Uterus (tissue), 4 donors: ENCODE results near the gene IER3. TPM values are rescaled to one million over a fixed set of nuclear protein-coding genes. Genes with fewer than 3 reads are reported as not detected.
"Not testable (repeated sequence)": the region's sequence is repeated elsewhere in the genome, so short reads cannot be mapped to it uniquely, and the experiment has no call there.

Experiments used
- DNase-seq, 2 donors: peaks; one replicate each; pipeline ENCODE4 v3.0.0-alpha.2; 2019 to 2020
- H3K27ac ChIP-seq, 2 donors: fragments of 200-600 bp; sonication (generic); 1 replicate in 1 of 2; 2 replicates in 1 of 2; pipeline ENCODE4 v1.5.1; 2016 to 2018
- H3K27me3 ChIP-seq, 2 donors: fragments of 200-600 bp; sonication (generic); one replicate each; pipeline ENCODE4 v1.5.1; 2018 to 2019; ENCODE audit warnings: control low read depth in 1 of 2
- H3K36me3 ChIP-seq, 2 donors: fragments of 200-600 bp; sonication (generic); one replicate each; pipeline ENCODE4 v1.5.1; 2019; ENCODE audit warnings: control low read depth in 1 of 2
- H3K4me1 ChIP-seq, 2 donors: fragments of 200-600 bp; sonication (generic); one replicate each; pipeline ENCODE4 v1.5.1; 2018 to 2019; ENCODE audit warnings: control low read depth in 1 of 2
- H3K4me3 ChIP-seq, 2 donors: fragments of 200-600 bp; sonication (generic); 1 replicate in 1 of 2; 2 replicates in 1 of 2; pipeline ENCODE4 v1.5.1; 2018 to 2019; ENCODE audit warnings: mild to moderate bottlenecking in 1 of 2
- H3K9me3 ChIP-seq, 2 donors: fragments of 200-600 bp; sonication (generic); one replicate each; pipeline ENCODE4 v1.5.1; 2019; ENCODE audit warnings: control low read depth in 1 of 2
- POLR2A ChIP-seq, 2 donors: fragments of 450-650 bp; IDR thresholded peaks; one replicate each; pipeline ENCODE4 v1.6.1; 2016; ENCODE audit warnings: antibody characterized with exemption in 2 of 2, mild to moderate bottlenecking in 1 of 2, moderate library complexity in 1 of 2
- intact Hi-C: fragments of 100-400 bp; cut with DNase I; formaldehyde crosslinking; loops from one replicate; pipeline ENCODE4 v1.15.1; 2023; ENCODE audit warnings: low total_unique reads
- total RNA-seq, 4 donors: library from RNA; depleted of rRNA in 3 of 4; stranded (reverse); fragments of >200 nt in 3 of 4; gene quantifications; one replicate each; pipeline versions ENCODE4 v1.1.0 to v1.2.4, GENCODE V29; 2014 to 2023
- TF ChIP-seq, protein P1 (sequence below), 4 experiments: fragments of 200-600 bp in 2 of 4; fragments of 450-650 bp in 2 of 4; sonication (generic) in 2 of 4; IDR thresholded peaks; one replicate each; pipeline ENCODE4 v1.5.1; 2016 to 2019; ENCODE audit warnings: antibody characterized with exemption in 4 of 4, mild to moderate bottlenecking in 2 of 4, moderate library complexity in 1 of 4
- donor health status: DM: yes; HTN: yes; CAD: no.

Gene IER3
- total RNA-seq, 4 donors from 2014 or later: 0.88 to 23.8 (median 10.4) TPM

DNA sequence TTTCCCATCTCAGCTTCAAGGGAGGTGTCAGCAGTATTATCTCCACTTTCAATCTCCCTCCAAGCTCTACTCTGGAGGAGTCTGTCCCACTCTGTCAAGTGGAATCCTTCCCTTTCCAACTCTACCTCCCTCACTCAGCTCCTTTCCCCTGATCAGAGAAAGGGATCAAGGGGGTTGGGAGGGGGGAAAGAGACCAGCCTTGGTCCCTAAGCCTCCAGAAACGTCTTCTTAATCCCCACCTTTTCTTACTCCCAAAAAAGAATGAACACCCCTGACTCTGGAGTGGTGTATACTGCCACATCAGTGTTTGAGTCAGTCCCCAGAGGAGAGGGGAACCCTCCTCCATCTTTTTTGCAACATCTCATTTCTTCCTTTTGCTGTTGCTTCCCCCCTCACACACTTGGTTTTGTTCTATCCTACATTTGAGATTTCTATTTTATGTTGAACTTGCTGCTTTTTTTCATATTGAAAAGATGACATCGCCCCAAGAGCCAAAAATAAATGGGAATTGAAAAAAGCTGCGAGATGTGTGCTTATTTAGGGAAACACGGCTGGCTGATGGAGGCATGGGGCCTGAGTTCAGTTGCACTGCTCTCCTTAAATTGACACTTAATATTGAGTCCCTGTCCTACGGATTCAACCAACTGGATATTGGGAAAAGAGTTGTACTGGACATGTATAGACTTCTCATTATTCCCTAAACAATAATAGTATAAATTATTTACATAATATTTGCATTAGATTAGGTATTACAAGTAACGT lies 19.3 kb downstream of the IER3 start:
- TF ChIP-seq POLR2A (IDR thresholded peaks at IDR 0.05): no peak
- TF ChIP-seq, protein P1, sequence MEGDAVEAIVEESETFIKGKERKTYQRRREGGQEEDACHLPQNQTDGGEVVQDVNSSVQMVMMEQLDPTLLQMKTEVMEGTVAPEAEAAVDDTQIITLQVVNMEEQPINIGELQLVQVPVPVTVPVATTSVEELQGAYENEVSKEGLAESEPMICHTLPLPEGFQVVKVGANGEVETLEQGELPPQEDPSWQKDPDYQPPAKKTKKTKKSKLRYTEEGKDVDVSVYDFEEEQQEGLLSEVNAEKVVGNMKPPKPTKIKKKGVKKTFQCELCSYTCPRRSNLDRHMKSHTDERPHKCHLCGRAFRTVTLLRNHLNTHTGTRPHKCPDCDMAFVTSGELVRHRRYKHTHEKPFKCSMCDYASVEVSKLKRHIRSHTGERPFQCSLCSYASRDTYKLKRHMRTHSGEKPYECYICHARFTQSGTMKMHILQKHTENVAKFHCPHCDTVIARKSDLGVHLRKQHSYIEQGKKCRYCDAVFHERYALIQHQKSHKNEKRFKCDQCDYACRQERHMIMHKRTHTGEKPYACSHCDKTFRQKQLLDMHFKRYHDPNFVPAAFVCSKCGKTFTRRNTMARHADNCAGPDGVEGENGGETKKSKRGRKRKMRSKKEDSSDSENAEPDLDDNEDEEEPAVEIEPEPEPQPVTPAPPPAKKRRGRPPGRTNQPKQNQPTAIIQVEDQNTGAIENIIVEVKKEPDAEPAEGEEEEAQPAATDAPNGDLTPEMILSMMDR (IDR thresholded peaks at IDR 0.05): no peak
- Histone ChIP-seq H3K36me3 (no peaks in the 10 kb centered on the region), H3K27me3 (no peaks in the 10 kb centered on the region), H3K27ac (peak overlapping the region; percentile 5 to 28), H3K4me1 (no peaks in the 10 kb centered on the region), H3K4me3 (no peak overlapping the region), H3K9me3 (no peaks in the 10 kb centered on the region)
- intact Hi-C loops: no loop called here
- DNase-seq: no peak

DNA sequence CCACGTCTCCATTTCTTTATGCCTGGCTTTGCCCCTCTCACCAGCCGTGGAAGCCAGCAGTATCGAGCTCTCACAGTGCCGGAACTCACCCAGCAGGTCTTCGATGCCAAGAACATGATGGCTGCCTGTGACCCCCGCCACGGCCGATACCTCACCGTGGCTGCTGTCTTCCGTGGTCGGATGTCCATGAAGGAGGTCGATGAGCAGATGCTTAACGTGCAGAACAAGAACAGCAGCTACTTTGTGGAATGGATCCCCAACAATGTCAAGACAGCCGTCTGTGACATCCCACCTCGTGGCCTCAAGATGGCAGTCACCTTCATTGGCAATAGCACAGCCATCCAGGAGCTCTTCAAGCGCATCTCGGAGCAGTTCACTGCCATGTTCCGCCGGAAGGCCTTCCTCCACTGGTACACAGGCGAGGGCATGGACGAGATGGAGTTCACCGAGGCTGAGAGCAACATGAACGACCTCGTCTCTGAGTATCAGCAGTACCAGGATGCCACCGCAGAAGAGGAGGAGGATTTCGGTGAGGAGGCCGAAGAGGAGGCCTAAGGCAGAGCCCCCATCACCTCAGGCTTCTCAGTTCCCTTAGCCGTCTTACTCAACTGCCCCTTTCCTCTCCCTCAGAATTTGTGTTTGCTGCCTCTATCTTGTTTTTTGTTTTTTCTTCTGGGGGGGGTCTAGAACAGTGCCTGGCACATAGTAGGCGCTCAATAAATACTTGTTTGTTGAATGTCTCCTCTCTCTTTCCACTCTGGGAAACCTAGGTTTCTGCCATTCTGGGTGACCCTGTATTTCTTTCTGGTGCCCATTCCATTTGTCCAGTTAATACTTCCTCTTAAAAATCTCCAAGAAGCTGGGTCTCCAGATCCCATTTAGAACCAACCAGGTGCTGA lies 20.3 kb downstream of the IER3 start:
- not testable (repeated sequence) for H3K9me3 ChIP-seq, H3K27me3 ChIP-seq, DNase-seq, H3K4me3 ChIP-seq, H3K4me1 ChIP-seq, H3K36me3 ChIP-seq
- intact Hi-C loops: loop anchor here (2.0 kb wide), 1 partner anchor 45 kb away; no protein-coding TSS in a partner anchor
- H3K27ac ChIP-seq: peak overlapping the region in 1 of 2 donors; percentile 39

DNA sequence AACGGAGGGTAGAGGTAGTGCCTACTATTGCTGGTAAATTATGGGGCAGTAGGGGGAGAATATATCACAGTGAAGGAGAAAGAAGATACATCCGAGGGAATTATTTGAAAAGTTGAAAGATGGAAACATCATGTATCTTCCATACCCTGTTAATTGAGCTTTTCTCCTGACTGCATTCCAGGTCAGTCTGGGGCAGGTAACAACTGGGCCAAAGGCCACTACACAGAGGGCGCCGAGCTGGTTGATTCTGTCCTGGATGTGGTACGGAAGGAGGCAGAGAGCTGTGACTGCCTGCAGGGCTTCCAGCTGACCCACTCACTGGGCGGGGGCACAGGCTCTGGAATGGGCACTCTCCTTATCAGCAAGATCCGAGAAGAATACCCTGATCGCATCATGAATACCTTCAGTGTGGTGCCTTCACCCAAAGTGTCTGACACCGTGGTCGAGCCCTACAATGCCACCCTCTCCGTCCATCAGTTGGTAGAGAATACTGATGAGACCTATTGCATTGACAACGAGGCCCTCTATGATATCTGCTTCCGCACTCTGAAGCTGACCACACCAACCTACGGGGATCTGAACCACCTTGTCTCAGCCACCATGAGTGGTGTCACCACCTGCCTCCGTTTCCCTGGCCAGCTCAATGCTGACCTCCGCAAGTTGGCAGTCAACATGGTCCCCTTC lies 21.0 kb downstream of the IER3 start:
- peak overlapping the region; percentile 21 to 91 for H3K27ac ChIP-seq
- not testable (repeated sequence) for DNase-seq, H3K36me3 ChIP-seq, H3K9me3 ChIP-seq, H3K4me1 ChIP-seq, H3K27me3 ChIP-seq, H3K4me3 ChIP-seq
- intact Hi-C loops: loop anchor here (2.0 kb wide), 1 partner anchor 44 kb away; no protein-coding TSS in a partner anchor

DNA sequence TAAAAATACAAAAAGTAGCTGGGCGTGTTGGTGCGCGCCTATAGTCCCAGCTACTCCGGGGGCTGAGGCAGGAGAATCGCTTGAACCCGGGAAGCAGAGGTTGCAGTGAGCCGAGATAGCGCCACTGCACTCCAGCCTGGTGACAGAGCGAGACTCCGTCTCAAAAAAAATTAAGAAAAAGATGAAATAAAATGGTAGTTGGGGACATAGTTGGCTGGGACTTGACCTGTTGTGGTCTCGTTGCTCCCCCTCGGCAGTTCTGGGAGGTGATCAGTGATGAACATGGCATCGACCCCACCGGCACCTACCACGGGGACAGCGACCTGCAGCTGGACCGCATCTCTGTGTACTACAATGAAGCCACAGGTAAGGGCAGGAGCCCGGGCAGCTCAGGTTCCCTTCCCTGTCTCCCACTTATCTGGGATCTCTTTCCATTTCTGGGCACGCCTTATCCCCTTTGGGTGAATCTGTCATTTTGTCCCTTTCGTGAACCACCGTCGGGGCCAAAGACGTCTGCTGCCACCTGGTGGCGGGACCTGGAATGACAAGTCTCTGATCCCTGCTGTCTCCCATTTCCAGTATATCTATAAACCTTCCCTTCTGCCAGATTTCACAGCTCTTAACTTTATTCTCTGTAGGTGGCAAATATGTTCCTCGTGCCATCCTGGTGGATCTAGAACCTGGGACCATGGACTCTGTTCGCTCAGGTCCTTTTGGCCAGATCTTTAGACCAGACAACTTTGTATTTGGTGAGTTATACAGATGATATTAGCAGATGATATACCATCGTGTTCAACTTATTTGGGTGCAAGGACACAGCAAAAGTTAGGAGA lies 21.9 kb downstream of the IER3 start:
- no peaks in the 10 kb centered on the region for H3K4me1 ChIP-seq
- H3K27me3 ChIP-seq: no peaks in the 10 kb centered on the region
- H3K36me3 ChIP-seq: no peaks in the 10 kb centered on the region
- DNase-seq: peak; percentile 80 to 85
- H3K9me3 ChIP-seq: no peaks in the 10 kb centered on the region
- H3K27ac ChIP-seq: peak overlapping the region; percentile 91 to 97
- H3K4me3 ChIP-seq: peak overlapping the region; percentile 59 to 69
- intact Hi-C loops: loop anchor here (2.0 kb wide), 1 partner anchor 44 kb away; no protein-coding TSS in a partner anchor
- TF ChIP-seq POLR2A (IDR thresholded peaks at IDR 0.05): no peak
- TF ChIP-seq, protein P1 (IDR thresholded peaks at IDR 0.05): peak; percentile 94 to 99 (median 96)

DNA sequence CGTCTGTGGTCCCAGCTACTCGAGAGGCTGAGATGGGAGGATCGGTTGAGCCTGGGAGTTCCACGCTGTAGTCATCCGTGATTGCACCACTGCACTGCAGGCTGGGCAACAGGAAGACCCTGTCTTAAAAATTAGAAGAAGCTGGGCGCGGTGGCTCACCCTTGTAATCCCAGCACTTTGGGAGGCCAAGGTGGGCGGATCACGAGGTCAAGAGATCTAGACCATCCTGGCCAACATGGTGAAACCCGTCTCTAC lies 22.4 kb downstream of the IER3 start:
- intact Hi-C loops: loop anchor here (2.0 kb wide), 1 partner anchor 43 kb away; no protein-coding TSS in a partner anchor
- H3K27me3 ChIP-seq, H3K4me1 ChIP-seq, H3K9me3 ChIP-seq, H3K36me3 ChIP-seq: not testable (repeated sequence)
- H3K4me3 ChIP-seq: peak overlapping the region; percentile 59 to 69
- DNase-seq: peak in 1 of 2 donors; percentile 61
- peak overlapping the region; percentile 91 to 97 for H3K27ac ChIP-seq
